KOPT-K1 (cell line): ENCODE measurements around the gene LSM4.
A peak's percentile ranks its signal among the peaks of the same experiment; 100 is the strongest.
"Not testable (repeated sequence)": the region's sequence is repeated elsewhere in the genome, so short reads cannot be mapped to it uniquely, and the experiment has no call there.

Experiments used
- H3K27ac ChIP-seq: fragments of 200-600 bp; sonication (generic); 2 replicates; pipeline ENCODE4 v1.5.1; 2016; ENCODE audit warnings: antibody characterized with exemption, mild to moderate bottlenecking, low read depth, low read length; ENCODE audit not compliant: poor library complexity, severe bottlenecking
- H3K36me3 ChIP-seq: fragments of 200-600 bp; sonication (generic); 2 replicates; pipeline ENCODE4 v1.5.1; 2017; ENCODE audit warnings: antibody characterized with exemption, mild to moderate bottlenecking, low read length, moderate library complexity; ENCODE audit not compliant: insufficient read depth
- H3K9me3 ChIP-seq: fragments of 200-600 bp; sonication (generic); 2 replicates; pipeline ENCODE4 v1.5.1; 2017; ENCODE audit warnings: antibody characterized with exemption, low read length, mild to moderate bottlenecking; ENCODE audit not compliant: insufficient read depth, poor library complexity, severe bottlenecking

The LSM4 gene

DNA sequence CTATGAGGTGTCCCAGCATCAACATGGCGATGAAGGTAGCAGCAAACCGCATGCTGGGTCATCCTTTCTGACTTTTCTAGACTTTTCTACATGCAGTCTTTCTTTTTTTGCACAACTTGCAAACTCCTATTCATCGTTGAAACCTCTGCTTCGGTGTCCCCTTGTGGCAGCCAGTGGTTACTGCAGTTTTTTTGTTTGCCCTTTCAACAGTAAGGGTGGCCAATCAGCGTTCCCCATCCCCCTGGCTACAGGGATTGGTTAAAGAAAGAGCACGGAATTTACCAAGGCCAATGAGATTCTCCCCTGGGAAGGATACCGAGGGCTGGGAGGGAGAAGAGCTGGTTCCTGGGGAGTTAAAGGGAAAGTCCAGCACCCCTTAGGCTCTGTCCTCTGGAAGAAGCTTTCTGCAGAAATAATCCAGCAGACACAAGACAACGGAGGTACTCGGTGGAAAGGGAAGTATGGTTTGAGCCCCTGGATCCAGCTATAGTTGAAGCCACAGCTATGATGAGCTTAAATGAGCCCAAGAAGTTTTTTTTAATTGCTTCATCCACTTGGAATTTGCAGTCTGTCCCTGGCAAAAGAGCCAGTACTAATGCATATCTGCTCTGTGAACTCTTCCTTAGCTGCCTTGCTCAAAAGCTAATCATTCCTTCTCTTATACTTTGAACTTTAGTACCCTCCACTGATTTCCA lies 5.6 kb upstream of the LSM4 start:
- Histone ChIP-seq H3K9me3 (no peaks in the 10 kb centered on the region), H3K36me3 (no peaks in the 10 kb centered on the region), H3K27ac (peak overlapping the region; percentile 54)

DNA sequence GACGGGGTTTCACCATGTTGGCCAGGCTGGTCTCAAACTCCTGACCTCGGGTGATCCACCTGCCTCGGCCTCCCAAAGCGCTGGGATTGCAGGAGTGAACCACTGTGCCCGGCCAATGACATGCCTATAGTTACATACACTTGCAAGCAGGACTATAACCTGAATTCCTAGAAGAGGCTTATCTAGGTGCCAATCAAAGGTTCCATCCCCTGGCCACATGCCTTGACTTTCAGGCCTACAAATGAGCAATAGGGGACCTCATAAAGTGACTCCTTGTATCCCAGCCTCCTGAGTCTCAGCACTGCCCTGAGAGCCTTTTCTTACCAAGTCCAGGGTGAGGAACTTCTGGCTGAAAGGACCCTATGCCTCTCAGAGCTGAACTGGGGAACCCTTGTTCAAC lies 3.9 kb upstream of the LSM4 start:
- Histone ChIP-seq H3K27ac (no peak overlapping the region), H3K36me3 (no peaks in the 10 kb centered on the region)

DNA sequence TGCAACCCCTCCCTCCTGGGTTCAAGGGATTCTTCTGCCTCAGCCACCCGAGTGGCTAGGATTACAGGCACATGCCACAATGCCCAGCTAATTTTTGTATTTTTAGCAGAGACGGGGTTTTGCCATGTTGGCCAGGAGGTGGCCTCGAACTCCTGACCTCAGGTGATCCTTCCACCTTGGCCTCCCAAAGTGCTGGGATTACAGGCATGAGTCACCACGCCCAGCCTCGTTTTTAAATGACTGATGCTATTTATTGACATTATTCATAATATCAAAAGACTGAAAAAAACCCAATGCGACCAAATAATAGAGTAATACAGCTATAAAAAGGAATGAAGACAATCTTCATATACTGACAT lies 1.5 kb upstream of the LSM4 start:
- not testable (repeated sequence) for H3K9me3 ChIP-seq
- peak overlapping the region; percentile 94 for H3K27ac ChIP-seq
- H3K36me3 ChIP-seq, result peaks cover 12% of the 10 kb centered on the region

More for the DNA sequence above, 3.9 kb upstream of the LSM4 start:
- no peaks in the 10 kb centered on the region for H3K9me3 ChIP-seq

DNA sequence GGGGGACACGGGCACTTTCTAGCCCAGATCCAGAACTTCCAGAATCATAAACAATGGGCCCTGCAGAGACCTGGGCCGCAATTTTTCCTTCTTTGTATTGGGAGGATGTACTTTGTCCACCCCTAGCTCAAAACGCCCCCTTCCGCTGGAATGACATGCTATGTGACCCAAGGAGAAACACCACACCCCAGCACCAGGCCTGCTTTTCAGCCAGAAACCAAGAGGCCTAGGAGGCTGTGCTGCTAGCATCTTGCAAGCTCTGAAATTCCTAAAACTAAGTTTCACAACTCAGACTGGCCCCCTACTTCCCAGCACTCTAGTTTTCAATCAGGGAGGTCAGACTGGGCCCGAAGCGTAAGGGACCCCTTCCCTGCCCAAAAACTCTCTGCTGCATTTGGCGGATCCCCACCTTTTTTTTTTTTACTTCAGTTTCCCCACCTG lies 538 bp downstream of the LSM4 start:
- H3K27ac ChIP-seq, result peak overlapping the region; percentile 94
- H3K9me3 ChIP-seq, result no peaks in the 10 kb centered on the region
- peaks cover 12% of the 10 kb centered on the region for H3K36me3 ChIP-seq

DNA sequence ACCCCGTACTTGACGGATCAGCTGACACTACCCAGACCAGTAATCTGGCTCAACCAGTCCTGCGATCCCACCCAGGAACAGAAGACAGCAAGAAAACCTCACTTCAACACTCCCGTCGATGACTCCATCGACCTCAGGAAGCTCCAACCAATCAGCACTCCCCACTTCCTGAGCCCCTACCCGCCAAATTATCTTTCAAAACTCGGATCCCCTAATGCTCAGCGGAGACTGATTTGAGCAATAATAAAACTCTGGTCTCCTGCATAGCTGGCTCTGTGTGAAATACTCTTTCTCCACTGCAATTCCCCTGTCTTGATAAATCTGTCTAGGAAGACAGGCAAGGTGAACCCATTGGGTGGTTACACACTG lies 1.2 kb downstream of the LSM4 start:
- H3K27ac ChIP-seq, result peak overlapping the region; percentile 94
- peaks cover 12% of the 10 kb centered on the region for H3K36me3 ChIP-seq
- no peaks in the 10 kb centered on the region for H3K9me3 ChIP-seq

DNA sequence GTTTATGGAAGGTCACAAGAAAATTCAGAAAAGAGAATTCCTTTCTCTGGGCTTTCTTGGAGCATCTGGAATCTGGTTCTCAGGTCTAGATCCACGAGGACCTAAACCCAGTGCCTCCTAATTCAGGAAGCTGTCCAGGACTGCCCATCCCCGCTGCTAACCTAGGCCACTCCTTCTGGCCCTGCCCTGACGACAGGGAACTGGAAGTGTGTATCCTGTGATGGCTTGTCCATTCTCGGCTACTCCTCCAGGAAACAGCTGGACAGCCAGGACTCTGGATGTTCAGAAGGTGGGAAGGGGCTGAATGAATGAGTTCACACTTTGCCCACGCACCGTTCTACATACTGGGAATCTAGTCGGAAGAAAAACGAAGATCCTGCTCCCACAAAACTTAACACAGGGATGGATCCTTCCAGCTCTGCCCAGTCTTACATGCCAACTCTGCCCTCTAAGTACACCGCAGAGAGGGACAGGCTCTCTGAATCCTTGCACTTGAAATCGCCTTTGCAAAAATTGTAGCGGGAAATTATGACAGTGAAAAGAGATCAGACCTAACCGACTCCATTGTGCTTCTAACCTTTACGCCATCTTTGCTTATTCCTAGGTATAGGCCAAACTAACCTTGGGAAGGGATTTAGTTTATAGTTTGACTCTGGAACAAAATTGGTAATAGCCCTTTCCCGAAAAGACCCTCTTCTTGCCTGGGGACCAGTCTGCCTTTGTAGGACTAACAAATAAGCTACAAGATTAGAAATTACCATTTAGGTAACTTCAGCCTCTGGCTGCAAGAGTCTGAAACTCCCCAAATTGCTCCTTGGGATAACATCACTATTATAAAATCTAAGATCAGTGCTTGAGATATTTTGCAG lies 1.8 kb downstream of the LSM4 start:
- H3K9me3 ChIP-seq, result no peaks in the 10 kb centered on the region
- peaks cover 14% of the 10 kb centered on the region for H3K36me3 ChIP-seq
- peak overlapping the region; percentile 94 for H3K27ac ChIP-seq

DNA sequence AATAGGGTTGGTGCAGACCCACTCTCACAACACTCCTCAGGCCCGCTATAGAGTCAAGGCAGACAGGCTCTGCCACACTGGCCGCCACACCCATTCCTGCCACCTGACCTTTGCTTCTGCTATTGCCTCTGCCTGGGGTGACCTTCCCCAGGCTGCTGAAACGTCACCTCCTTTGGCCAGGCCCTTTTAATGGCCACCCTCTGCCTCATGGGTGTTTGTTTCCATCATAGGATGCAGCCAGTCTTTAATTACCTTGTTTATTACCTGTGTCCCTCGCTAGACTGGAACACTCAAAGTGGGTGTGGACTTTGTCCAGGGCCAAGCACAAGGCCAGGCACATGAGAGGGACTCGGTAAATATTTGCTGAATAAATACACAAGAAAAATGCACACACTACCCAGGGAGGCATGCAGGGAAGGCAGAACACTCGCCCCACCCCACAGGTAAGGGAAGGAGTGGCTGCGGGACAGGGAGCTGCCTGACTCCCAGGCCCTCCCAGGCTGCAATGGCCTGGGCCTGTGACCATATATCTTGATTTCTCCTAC lies 3.2 kb downstream of the LSM4 start:
- H3K27ac ChIP-seq, result peak overlapping the region; percentile 94

DNA sequence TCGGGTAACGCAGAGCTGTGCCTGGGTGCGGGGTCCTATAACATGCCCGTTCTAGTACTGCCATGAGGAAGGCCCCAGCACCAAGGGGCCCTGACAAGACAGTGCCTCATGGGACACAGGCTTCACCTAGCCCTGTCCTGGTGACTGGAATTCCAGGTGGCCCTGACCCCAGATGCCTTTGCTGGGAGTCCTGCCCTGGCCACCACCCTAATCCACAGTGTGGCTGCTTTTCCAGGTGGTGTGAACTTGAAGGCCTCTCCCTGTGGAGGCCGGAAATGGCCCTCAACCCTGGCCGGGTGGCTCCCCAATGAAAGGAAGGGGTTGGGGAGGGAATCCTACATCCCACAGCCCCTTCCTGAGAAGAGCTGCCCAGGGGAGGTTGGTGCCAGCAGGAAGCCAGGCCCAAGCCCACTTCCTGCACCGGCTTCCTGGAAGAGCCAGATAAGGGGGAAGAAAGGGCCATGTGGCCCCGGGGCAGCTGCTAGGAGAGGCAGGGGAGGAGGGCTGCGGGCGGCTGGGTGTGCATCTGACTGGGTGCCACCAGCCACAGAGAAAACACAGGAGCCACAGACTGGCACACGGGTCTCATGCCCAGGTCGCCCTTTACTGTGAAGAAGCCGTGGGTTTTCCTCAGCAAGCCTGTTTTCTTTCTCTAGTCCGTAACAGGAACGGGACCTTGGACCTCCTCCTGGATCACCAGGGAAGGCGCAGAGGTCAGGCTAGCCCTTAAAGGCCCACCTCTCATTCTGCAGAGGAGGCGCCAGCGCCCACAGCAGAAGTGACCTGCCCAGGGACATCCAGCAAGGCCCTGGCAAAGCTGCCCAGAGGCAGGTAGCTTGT lies 4.7 kb downstream of the LSM4 start:
- Histone ChIP-seq H3K36me3 (peaks cover 43% of the 10 kb centered on the region), H3K27ac (peak overlapping the region; percentile 94), H3K9me3 (no peaks in the 10 kb centered on the region)

More for the DNA sequence above, 3.2 kb downstream of the LSM4 start:
- Histone ChIP-seq H3K36me3 (peaks cover 28% of the 10 kb centered on the region), H3K9me3 (no peaks in the 10 kb centered on the region)

DNA sequence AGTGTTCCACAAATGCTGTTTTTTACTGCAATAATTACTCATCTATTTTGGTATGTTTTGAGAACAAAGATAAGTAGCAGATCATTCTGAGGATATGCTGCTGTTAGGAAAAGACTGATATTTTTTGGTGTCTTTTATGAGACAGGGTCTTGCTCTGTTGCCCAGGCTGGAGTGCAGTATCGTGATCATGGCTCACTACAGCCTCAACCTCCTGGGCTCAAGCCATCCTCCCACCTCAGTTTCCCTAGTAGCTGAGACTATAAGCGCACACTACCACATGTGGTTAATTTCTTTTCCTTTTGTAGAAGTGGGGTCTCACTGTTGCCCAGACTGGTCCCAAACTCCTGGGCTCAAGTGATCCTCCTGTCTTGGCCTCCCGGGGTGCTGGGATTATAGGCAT lies 9.5 kb downstream of the LSM4 start:
- Histone ChIP-seq H3K9me3 (no peaks in the 10 kb centered on the region), H3K27ac (no peak overlapping the region), H3K36me3 (peaks cover 78% of the 10 kb centered on the region)

DNA sequence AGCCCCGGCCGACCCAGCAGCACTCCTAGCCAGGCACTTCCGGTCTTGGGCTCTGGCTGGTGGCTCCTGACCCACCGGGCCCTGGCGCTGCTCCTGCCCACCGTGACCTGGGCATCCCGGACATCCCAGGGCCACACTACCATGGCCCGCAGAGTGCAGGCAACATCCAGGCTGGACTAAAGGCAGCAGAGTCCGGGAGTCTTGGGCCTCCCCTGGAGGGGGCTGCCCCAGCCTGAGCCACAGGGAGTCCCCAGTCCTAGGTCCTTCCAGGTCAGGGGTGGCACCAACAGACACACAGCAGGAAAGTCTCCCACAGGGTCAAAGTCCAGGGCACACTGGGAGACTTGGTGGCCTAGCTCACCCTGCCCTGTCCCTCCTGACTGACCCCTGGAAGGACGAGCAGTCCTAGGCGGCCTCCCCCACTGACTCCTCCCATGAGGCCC lies 10.8 kb downstream of the LSM4 start:
- Histone ChIP-seq H3K36me3 (peaks cover 91% of the 10 kb centered on the region), H3K9me3 (no peaks in the 10 kb centered on the region), H3K27ac (no peak overlapping the region)

DNA sequence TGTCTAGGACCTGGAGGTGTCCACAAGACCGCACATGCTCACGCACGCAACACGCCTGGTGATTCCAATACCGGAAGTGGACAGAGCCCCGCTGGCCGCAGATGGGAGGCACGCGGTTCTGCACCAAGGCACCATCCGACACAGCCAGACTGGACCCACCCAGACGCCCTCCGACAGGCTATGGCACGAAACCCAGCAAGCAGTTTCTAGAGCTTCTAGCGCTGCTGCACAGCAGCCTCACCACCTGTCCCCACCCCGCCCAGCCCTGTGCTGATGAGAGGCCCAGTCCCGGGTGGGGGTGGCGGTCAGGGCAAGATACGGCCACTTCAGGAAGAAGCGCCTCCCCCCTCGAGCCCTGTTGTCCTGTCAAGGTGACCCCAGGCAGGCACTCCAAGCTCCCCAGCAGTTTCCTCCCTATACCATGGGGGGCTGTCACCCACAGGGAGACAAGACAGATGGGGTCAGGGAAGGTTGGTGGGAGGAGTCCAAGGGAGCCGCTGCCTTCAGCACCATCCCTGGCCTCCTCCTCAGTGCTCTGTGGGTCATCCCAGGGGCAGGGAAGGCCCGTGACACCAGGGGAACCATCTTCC lies 11.3 kb downstream of the LSM4 start:
- H3K36me3 ChIP-seq, result peaks cover 96% of the 10 kb centered on the region
- no peaks in the 10 kb centered on the region for H3K9me3 ChIP-seq
- H3K27ac ChIP-seq, result no peak overlapping the region

DNA sequence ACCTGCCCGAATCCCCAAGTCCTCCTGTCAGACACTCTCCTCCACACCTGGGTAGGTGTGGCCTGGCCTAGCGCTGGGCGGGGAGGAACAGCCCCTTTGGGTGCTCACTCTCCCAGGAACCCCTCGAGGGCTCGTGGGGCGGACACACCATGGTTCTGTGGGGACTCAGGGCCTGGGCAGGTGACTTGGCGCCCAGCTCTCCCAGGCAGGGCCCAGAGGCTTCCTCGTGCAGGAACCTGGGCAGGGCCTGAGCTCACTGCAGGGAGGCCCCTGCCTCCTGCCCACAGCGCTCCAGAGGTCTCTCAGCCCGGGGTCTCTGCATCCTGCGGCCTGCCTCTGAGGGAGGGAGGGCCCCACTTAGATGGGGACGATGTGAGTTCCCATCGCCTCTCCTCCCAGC lies 11.9 kb downstream of the LSM4 start:
- Histone ChIP-seq H3K27ac (no peak overlapping the region), H3K9me3 (no peaks in the 10 kb centered on the region), H3K36me3 (peaks cover 100% of the 10 kb centered on the region)

DNA sequence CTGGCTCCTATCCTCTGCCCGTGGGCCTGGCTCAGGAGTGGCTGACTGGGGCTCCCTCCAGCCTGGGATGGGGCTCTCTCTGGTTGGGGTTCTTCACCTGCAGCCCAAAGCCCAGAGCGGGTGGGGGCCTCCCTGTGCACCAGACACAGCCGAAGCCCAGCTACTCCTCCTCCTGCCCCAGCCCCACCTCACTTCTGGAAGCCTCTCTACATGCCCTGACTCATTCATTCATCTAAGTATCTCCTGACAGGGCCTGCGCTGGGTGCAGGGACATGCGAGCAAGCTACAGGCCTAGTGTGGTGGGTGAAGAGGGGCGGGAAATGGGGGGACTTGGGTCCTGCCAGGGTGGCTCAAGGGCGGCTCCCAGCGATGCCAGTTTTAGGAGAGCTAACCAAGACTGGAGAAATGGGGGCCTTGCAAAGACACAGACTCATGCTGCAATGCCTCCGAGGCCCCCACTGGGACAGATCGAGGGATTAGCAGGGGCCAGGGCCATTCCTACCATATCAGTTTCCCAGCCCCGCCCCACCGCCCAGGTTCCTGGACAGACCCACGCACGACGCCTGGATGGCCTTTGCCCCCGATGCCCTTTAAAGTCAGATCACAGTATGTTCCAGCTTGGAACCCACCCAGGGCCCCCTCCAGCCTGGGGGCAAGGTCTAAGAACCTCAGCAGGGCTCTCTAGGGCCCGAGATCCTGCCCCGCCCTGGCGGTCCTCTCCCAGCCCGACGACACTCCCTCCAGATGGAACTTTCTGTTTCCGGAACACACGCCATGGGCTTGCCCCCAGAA lies 12.6 kb downstream of the LSM4 start:
- H3K27ac ChIP-seq, result no peak overlapping the region
- no peaks in the 10 kb centered on the region for H3K9me3 ChIP-seq
- H3K36me3 ChIP-seq, result peaks cover 97% of the 10 kb centered on the region

DNA sequence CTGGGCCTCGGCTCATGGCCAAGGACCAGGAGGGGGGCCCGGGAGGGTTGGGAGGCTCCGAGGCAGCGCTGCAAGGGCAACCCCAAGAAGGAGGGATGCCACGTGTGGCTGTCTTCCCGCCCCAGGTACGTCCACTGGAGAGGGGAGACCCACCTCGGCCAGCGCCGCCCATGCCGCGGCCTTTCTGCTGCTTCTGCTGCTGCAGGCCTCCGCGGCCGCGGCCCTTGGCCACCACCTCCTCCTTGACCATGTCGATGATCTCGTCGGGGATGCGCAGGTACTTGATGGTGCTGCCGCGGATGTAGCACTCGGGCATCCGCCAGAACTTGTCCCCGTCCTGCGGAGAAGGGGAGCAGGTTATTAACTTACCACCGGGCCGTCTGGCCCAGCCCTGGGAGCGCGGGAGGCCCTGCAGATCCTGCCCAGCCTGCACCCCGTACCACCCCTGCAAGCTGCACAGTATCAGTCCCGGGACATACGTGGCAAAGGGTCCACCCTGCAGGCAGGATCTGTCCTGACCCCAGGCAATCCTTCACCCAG lies 13.3 kb downstream of the LSM4 start:
- Histone ChIP-seq H3K36me3 (peaks cover 91% of the 10 kb centered on the region), H3K27ac (no peak overlapping the region), H3K9me3 (no peaks in the 10 kb centered on the region)
